Testis (tissue), 3 donors: ENCODE data around the gene SIL1. TPM values are rescaled to one million over a fixed set of nuclear protein-coding genes. Genes with fewer than 3 reads are reported as not detected.
"Not testable (repeated sequence)": the region's sequence is repeated elsewhere in the genome, so short reads cannot be mapped to it uniquely, and the experiment has no call there.

ENCODE experiments used
- DNase-seq: peaks from one replicate; pipeline ENCODE4 v3.0.0-alpha.2; 2019
- H3K27ac ChIP-seq, 2 donors: fragments of 200-600 bp; sonication (generic); one replicate each; pipeline ENCODE4 v1.5.1; 2019
- H3K27me3 ChIP-seq: fragments of 200-600 bp; sonication (generic); one replicate; pipeline ENCODE4 v1.5.1; 2019
- H3K36me3 ChIP-seq: fragments of 200-600 bp; sonication (generic); one replicate; pipeline ENCODE4 v1.5.1; 2017; ENCODE audit warnings: low read depth; ENCODE audit errors: missing control alignments
- H3K4me1 ChIP-seq: fragments of 200-600 bp; sonication (generic); one replicate; pipeline ENCODE4 v1.5.1; 2019
- H3K4me3 ChIP-seq, 2 donors: fragments of 200-600 bp; sonication (generic); one replicate each; pipeline ENCODE4 v1.5.1; 2017 to 2019
- H3K9me3 ChIP-seq: fragments of 200-600 bp; sonication (generic); one replicate; pipeline ENCODE4 v1.5.1; 2017
- POLR2A ChIP-seq: fragments of 450-650 bp; IDR thresholded peaks from one replicate; pipeline ENCODE4 v1.6.1; 2017; ENCODE audit warnings: antibody characterized with exemption, mild to moderate bottlenecking, moderate library complexity
- WGBS, 2 donors: methylation state at CpG; one replicate each; pipeline ENCODE4 v1.1.5; 2018; 5-methylcytosine and 5-hydroxymethylcytosine counted together
- intact Hi-C: fragments of 100-400 bp; cut with DNase I; formaldehyde crosslinking; loops from one replicate; pipeline ENCODE4 v1.15.1; 2023; ENCODE audit warnings: low total_unique reads
- polyA plus RNA-seq: library from polyadenylated mRNA; stranded (reverse); fragments of 350-450 nt; fragmentation: Illumina TruSeq; extraction: RNeasy Lipid Tissue Mini Kit (QIAGEN cat#74804); gene quantifications from one replicate; pipeline ENCODE4 v1.2.3, GENCODE V29; 2014; ENCODE audit warnings: low read depth, low replicate concordance; ENCODE audit not compliant: insufficient read depth
- total RNA-seq, 2 donors: library from RNA; depleted of rRNA; stranded (reverse); fragments of >200 nt; gene quantifications; one replicate each; pipeline ENCODE4 v1.2.3, GENCODE V29; 2016
- TF ChIP-seq, protein P1 (sequence below), 3 experiments: fragments of 450-650 bp in 2 of 3; fragments of 200-600 bp in 1 of 3; sonication (generic) in 1 of 3; IDR thresholded peaks; one replicate each; pipeline ENCODE4 v1.5.1; 2016 to 2019; ENCODE audit warnings: antibody characterized with exemption in 3 of 3, mild to moderate bottlenecking in 2 of 3, moderate library complexity in 1 of 3

The SIL1 gene
- total and polyA plus RNA-seq, 3 donors from 2014 or later: 86.5 to 116 (median 98.2) TPM

- no peak overlapping the region for H3K4me3 ChIP-seq
- TF ChIP-seq, protein P1, sequence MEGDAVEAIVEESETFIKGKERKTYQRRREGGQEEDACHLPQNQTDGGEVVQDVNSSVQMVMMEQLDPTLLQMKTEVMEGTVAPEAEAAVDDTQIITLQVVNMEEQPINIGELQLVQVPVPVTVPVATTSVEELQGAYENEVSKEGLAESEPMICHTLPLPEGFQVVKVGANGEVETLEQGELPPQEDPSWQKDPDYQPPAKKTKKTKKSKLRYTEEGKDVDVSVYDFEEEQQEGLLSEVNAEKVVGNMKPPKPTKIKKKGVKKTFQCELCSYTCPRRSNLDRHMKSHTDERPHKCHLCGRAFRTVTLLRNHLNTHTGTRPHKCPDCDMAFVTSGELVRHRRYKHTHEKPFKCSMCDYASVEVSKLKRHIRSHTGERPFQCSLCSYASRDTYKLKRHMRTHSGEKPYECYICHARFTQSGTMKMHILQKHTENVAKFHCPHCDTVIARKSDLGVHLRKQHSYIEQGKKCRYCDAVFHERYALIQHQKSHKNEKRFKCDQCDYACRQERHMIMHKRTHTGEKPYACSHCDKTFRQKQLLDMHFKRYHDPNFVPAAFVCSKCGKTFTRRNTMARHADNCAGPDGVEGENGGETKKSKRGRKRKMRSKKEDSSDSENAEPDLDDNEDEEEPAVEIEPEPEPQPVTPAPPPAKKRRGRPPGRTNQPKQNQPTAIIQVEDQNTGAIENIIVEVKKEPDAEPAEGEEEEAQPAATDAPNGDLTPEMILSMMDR (IDR thresholded peaks at IDR 0.05): no peak
- no peak for TF ChIP-seq POLR2A
- no peaks in the 10 kb centered on the region for H3K36me3 ChIP-seq
- intact Hi-C loops: no loop called here
- no peak overlapping the region for H3K27ac ChIP-seq
- H3K27me3 ChIP-seq: no peaks in the 10 kb centered on the region
- peaks cover 32% of the 10 kb centered on the region for H3K4me1 ChIP-seq
- DNase-seq: no peak
- H3K9me3 ChIP-seq: no peaks in the 10 kb centered on the region
- WGBS, 2 donors: 68 to 73% methylated on average over 8 of the region's 8 CpGs
These were observed 16.2 kb downstream of the SIL1 start for GRCh38 chr5:139181835-139182452.

GRCh38 chr5:139181322-139181730 is 16.8 kb downstream of the SIL1 start:
- Histone ChIP-seq H3K27me3 (no peaks in the 10 kb centered on the region), H3K36me3 (no peaks in the 10 kb centered on the region), H3K9me3 (no peaks in the 10 kb centered on the region), H3K4me3 (no peak overlapping the region), H3K27ac (no peak overlapping the region), H3K4me1 (peaks cover 32% of the 10 kb centered on the region)
- WGBS, 2 donors: 39 to 42% methylated on average over 2 of the region's 2 CpGs
- intact Hi-C loops: no loop called here
- TF ChIP-seq, protein P1 (IDR thresholded peaks at IDR 0.05): no peak
- TF ChIP-seq POLR2A: no peak
- DNase-seq: no peak

GRCh38 chr5:139180850-139181249 is 17.3 kb downstream of the SIL1 start:
- no peak overlapping the region for H3K4me3 ChIP-seq
- H3K27me3 ChIP-seq: no peaks in the 10 kb centered on the region
- peaks cover 32% of the 10 kb centered on the region for H3K4me1 ChIP-seq
- 58 to 67% methylated on average over 1 of the region's 1 CpG for WGBS, 2 donors
- no peaks in the 10 kb centered on the region for H3K9me3 ChIP-seq
- H3K36me3 ChIP-seq: no peaks in the 10 kb centered on the region
- no peak overlapping the region for H3K27ac ChIP-seq
- TF ChIP-seq POLR2A: no peak
- TF ChIP-seq, protein P1 (IDR thresholded peaks at IDR 0.05): no peak
- intact Hi-C loops: no loop called here
- no peak for DNase-seq

- H3K27me3 ChIP-seq, intact Hi-C loops, H3K9me3 ChIP-seq, H3K27ac ChIP-seq, H3K36me3 ChIP-seq, H3K4me3 ChIP-seq, DNase-seq: not testable (repeated sequence)
- peaks cover 32% of the 10 kb centered on the region for H3K4me1 ChIP-seq
- WGBS, 2 donors: 64 to 66% methylated on average over 8 of the region's 8 CpGs
These were observed 18.2 kb downstream of the SIL1 start for GRCh38 chr5:139179778-139180513.

GRCh38 chr5:139178935-139179334 is 19.2 kb downstream of the SIL1 start:
- TF ChIP-seq, protein P1 (IDR thresholded peaks at IDR 0.05): no peak
- TF ChIP-seq POLR2A: no peak
- H3K27me3 ChIP-seq: no peaks in the 10 kb centered on the region
- peak; percentile 42 for DNase-seq
- 27 to 58% methylated on average over 1 of the region's 1 CpG for WGBS, 2 donors
- intact Hi-C loops: no loop called here
- peaks cover 32% of the 10 kb centered on the region for H3K4me1 ChIP-seq
- H3K4me3 ChIP-seq: no peak overlapping the region
- no peaks in the 10 kb centered on the region for H3K36me3 ChIP-seq
- no peaks in the 10 kb centered on the region for H3K9me3 ChIP-seq
- peak overlapping the region; percentile 17 to 21 for H3K27ac ChIP-seq
